Measurements from ENCODE around the gene USH1C. TPM values are rescaled to one million over a fixed set of nuclear protein-coding genes. Genes with fewer than 3 reads are reported as not detected.

Gene USH1C
- total RNA-seq, 2 donors from 2014 or later: 12.7 to 20.8 TPM

DNA sequence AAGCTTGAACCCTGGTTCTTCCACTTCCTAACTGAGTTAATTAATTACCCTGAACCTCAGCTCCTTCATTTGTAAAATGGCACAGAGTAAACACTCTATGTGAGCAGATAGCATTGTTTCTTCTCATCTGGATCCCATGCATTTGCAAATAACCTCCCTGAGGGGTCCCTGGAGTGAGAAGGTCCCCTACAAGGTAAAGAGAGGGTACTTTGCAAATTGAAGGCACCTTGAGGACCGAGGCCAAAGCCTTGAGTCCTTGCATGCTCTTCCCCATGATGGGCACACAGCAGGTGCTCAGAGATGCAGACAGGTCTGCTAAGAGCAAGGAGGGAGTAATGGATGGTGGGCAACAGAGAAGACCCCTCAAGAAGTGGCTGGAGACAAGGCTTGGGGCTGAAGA, 36.1 kb upstream of the USH1C start:
- no peaks in the 10 kb centered on the region for H3K36me3 ChIP-seq (replicated peaks in 1 of 2; ENCODE audit: insufficient read depth in 1 of 2, low read depth in 2 of 2)
- H3K4me3 ChIP-seq: no peak overlapping the region
- H3K27me3 ChIP-seq: no peaks in the 10 kb centered on the region
- H3K9me3 ChIP-seq: no peaks in the 10 kb centered on the region
- 53 to 67% methylated on average over 1 of the region's 1 CpG for WGBS, 2 donors
- TF ChIP-seq POLR2A (IDR thresholded peaks at IDR 0.05): no peak
- TF ChIP-seq, protein P1, sequence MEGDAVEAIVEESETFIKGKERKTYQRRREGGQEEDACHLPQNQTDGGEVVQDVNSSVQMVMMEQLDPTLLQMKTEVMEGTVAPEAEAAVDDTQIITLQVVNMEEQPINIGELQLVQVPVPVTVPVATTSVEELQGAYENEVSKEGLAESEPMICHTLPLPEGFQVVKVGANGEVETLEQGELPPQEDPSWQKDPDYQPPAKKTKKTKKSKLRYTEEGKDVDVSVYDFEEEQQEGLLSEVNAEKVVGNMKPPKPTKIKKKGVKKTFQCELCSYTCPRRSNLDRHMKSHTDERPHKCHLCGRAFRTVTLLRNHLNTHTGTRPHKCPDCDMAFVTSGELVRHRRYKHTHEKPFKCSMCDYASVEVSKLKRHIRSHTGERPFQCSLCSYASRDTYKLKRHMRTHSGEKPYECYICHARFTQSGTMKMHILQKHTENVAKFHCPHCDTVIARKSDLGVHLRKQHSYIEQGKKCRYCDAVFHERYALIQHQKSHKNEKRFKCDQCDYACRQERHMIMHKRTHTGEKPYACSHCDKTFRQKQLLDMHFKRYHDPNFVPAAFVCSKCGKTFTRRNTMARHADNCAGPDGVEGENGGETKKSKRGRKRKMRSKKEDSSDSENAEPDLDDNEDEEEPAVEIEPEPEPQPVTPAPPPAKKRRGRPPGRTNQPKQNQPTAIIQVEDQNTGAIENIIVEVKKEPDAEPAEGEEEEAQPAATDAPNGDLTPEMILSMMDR (IDR thresholded peaks at IDR 0.05): no peak
- no peak for ATAC-seq
- no peak for DNase-seq
- H3K4me1 ChIP-seq: no peaks in the 10 kb centered on the region
- intact Hi-C loops (cut with DNase I): no loop called here
- no peak overlapping the region for H3K27ac ChIP-seq

DNA sequence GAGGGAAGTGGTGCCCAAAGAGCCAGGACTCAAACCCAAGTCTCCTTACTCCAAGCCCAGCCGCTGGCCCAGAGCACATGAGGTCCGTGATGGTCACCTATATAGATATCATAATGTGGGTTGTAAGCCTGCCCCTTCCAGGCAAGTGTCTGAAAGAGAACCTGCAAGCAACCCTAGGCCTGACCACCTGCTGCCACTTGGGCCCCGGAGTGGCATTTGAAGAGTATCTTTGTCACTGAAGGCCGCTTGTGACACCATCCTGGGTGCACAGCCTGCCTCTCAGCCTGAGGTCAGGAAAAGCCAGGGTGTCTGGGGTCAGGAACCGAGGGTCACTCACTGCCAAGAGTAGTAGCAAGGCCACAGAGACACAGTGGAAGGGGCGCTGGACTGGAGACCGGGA, 35.2 kb upstream of the USH1C start:
- H3K36me3 ChIP-seq (replicated peaks in 1 of 2; ENCODE audit: insufficient read depth in 1 of 2, low read depth in 2 of 2): no peaks in the 10 kb centered on the region
- TF ChIP-seq POLR2A (IDR thresholded peaks at IDR 0.05): no peak
- TF ChIP-seq, protein P1 (IDR thresholded peaks at IDR 0.05): no peak
- H3K27ac ChIP-seq: no peak overlapping the region
- WGBS, 2 donors: 77 to 100% methylated on average over 2 to 7 of the region's 7 CpGs
- H3K4me3 ChIP-seq: no peak overlapping the region
- intact Hi-C loops (cut with DNase I): no loop called here
- no peak for ATAC-seq
- no peaks in the 10 kb centered on the region for H3K9me3 ChIP-seq
- no peaks in the 10 kb centered on the region for H3K27me3 ChIP-seq
- no peak for DNase-seq
- no peaks in the 10 kb centered on the region for H3K4me1 ChIP-seq

DNA sequence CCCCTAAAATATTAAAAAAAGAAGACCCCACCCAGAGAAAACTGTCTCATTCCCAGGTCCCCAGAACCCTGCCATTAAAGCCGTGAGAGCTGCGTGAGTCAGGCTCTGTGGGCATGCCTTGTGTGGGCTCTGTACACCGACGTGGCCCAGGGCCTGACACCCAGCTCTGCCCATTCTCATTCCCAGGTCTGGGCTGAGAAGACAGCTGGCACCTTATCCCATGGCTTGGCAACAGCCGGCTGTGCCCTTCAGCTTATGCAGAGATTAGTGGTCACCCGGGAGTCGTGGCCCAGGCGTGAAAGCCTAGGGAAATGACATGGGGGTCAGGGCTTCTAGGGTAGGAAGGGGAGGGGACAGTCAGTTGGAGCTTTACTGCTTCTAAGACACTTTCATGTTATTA, 34.7 kb upstream of the USH1C start:
- no peak for TF ChIP-seq POLR2A (IDR thresholded peaks at IDR 0.05)
- TF ChIP-seq, protein P1 (IDR thresholded peaks at IDR 0.05): no peak
- ATAC-seq: no peak
- 89 to 100% methylated on average over 5 to 8 of the region's 8 CpGs for WGBS, 2 donors
- intact Hi-C loops (cut with DNase I): no loop called here
- DNase-seq: no peak
- H3K9me3 ChIP-seq: no peaks in the 10 kb centered on the region
- no peak overlapping the region for H3K4me3 ChIP-seq
- H3K27me3 ChIP-seq: no peaks in the 10 kb centered on the region
- no peak overlapping the region for H3K27ac ChIP-seq
- H3K36me3 ChIP-seq (replicated peaks in 1 of 2; ENCODE audit: insufficient read depth in 1 of 2, low read depth in 2 of 2): no peaks in the 10 kb centered on the region
- H3K4me1 ChIP-seq: no peaks in the 10 kb centered on the region

DNA sequence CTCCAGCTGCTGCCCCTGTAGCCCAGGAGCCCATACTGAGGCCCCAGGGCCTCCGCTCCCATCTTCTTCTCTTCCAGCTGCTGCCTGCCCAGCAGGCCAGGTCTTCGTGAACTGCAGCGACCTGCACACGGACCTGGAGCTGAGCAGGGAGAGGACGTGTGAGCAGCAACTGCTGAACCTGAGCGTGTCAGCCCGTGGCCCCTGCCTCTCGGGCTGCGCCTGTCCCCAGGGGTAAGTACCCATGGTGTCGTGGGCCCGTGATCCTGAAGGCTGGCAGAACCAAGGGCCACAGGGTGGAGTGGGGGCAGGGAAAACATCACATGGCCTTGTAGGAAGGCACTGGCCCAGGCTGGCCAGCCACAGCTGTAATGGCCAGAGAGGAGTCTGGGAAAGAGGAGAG, 34.1 kb upstream of the USH1C start:
- intact Hi-C loops (cut with DNase I): no loop called here
- Histone ChIP-seq H3K4me3 (no peak overlapping the region), H3K27ac (no peak overlapping the region), H3K27me3 (no peaks in the 10 kb centered on the region), H3K9me3 (no peaks in the 10 kb centered on the region), H3K36me3 (replicated peaks in 1 of 2; ENCODE audit: insufficient read depth in 1 of 2, low read depth in 2 of 2) (no peaks in the 10 kb centered on the region), H3K4me1 (no peaks in the 10 kb centered on the region)
- ATAC-seq (no peak), DNase-seq (no peak)
- TF ChIP-seq, protein P1 (IDR thresholded peaks at IDR 0.05): no peak
- TF ChIP-seq POLR2A (IDR thresholded peaks at IDR 0.05): no peak
- 84 to 94% methylated on average over 11 of the region's 11 CpGs for WGBS, 2 donors

Measured in body of pancreas (tissue), 4 donors.